Hepatocyte (in vitro differentiated cells): ENCODE data around the gene EXOC4.

Experiments used
- EZH2 ChIP-seq: fragments of 200-600 bp; sonication (generic); IDR thresholded peaks from 2 replicates; pipeline ENCODE4 v1.6.1; 2016; ENCODE audit warnings: antibody characterized with exemption, mild to moderate bottlenecking, borderline replicate concordance
- TF ChIP-seq, protein P1 (sequence below): fragments of 200-600 bp; sonication (generic); IDR thresholded peaks from 2 replicates; pipeline ENCODE4 v1.5.1; 2016; ENCODE audit warnings: antibody characterized with exemption, mild to moderate bottlenecking; ENCODE audit not compliant: poor library complexity

DNA sequence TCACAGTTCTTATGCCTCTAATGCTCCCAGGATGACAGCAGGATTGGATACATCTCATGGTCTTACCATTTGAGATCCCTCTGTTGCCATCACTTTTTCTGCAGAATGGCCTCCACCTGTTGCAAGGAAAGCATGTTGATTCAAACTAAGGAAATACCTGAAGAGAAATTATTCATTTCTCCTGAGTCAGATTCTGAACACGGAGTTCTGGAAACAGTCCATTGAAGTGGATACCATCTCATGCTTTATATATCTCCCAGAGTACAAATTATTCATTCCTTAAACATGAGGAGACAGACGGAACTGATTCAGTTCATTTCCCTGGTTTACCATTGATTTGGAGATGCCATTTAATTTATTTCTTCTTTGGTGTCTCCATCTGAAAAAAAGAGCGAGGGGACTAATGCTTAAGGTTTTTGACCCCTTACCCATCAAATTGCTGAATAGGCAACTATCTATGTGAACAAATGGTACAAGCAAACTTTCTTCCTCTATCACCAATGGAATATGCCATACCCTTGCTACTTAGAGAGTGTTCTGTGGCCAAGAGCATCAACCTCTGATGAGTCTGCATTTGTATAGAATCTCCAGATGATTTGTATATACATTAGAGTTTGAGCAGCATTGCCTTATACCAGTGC is 569.2 kb downstream of the EXOC4 start:
- TF ChIP-seq, protein P1, sequence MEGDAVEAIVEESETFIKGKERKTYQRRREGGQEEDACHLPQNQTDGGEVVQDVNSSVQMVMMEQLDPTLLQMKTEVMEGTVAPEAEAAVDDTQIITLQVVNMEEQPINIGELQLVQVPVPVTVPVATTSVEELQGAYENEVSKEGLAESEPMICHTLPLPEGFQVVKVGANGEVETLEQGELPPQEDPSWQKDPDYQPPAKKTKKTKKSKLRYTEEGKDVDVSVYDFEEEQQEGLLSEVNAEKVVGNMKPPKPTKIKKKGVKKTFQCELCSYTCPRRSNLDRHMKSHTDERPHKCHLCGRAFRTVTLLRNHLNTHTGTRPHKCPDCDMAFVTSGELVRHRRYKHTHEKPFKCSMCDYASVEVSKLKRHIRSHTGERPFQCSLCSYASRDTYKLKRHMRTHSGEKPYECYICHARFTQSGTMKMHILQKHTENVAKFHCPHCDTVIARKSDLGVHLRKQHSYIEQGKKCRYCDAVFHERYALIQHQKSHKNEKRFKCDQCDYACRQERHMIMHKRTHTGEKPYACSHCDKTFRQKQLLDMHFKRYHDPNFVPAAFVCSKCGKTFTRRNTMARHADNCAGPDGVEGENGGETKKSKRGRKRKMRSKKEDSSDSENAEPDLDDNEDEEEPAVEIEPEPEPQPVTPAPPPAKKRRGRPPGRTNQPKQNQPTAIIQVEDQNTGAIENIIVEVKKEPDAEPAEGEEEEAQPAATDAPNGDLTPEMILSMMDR = no peak
- TF ChIP-seq EZH2 = no peak
